C4-2B (cell line): ENCODE results near the gene JTB.

Source experiments
- ZFX ChIP-seq: fragments of 450-650 bp; IDR thresholded peaks from 2 replicates; pipeline ENCODE4 v1.6.1; 2017
- TF ChIP-seq, protein P1 (sequence below): fragments of 450-650 bp; conservative IDR thresholded peaks from 2 replicates; pipeline ENCODE4 v1.5.1; 2017; ENCODE audit warnings: mild to moderate bottlenecking

- TF ChIP-seq, protein P1, sequence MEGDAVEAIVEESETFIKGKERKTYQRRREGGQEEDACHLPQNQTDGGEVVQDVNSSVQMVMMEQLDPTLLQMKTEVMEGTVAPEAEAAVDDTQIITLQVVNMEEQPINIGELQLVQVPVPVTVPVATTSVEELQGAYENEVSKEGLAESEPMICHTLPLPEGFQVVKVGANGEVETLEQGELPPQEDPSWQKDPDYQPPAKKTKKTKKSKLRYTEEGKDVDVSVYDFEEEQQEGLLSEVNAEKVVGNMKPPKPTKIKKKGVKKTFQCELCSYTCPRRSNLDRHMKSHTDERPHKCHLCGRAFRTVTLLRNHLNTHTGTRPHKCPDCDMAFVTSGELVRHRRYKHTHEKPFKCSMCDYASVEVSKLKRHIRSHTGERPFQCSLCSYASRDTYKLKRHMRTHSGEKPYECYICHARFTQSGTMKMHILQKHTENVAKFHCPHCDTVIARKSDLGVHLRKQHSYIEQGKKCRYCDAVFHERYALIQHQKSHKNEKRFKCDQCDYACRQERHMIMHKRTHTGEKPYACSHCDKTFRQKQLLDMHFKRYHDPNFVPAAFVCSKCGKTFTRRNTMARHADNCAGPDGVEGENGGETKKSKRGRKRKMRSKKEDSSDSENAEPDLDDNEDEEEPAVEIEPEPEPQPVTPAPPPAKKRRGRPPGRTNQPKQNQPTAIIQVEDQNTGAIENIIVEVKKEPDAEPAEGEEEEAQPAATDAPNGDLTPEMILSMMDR = no peak
- no peak for TF ChIP-seq ZFX
Observed at GRCh38 chr1:154019269-154019668, 41.8 kb upstream of the JTB start.
